H1 (cell line): Measurements from ENCODE around the gene INHBA. TPM values are rescaled to one million over a fixed set of nuclear protein-coding genes. Genes with fewer than 3 reads are reported as not detected.

Experiments used
- CHD2 ChIP-seq: IDR thresholded peaks from 2 replicates; pipeline ENCODE4 v1.6.1; 2012; ENCODE audit warnings: low read length, improper control_type of control experiment
- GABPA ChIP-seq: IDR thresholded peaks from 2 replicates; pipeline ENCODE4 v1.6.1; 2011; ENCODE audit warnings: mild to moderate bottlenecking, low read length, moderate library complexity, borderline replicate concordance; ENCODE audit not compliant: insufficient read depth
- JUN ChIP-seq: IDR thresholded peaks from 2 replicates; pipeline ENCODE4 v1.6.1; 2011; ENCODE audit warnings: low read depth, mild to moderate bottlenecking, improper control_type of control experiment, low read length
- NRF1 ChIP-seq: IDR thresholded peaks from 2 replicates; pipeline ENCODE4 v1.6.1; 2011; ENCODE audit warnings: mild to moderate bottlenecking, low read depth, low read length, improper control_type of control experiment
- POLR2A ChIP-seq, 2 experiments: IDR thresholded peaks; 1 replicate in 1 of 2; 2 replicates in 1 of 2; pipeline ENCODE4 v1.6.1; 2011; ENCODE audit warnings: low read depth in 2 of 2, low read length in 2 of 2, mild to moderate bottlenecking in 2 of 2; ENCODE audit errors: control extremely low read depth in 1 of 2
- SAP30 ChIP-seq: fragments of 300-600 bp; sonication (generic); IDR thresholded peaks from 2 replicates; pipeline ENCODE4 v1.7.1; 2012; ENCODE audit warnings: low read length, moderate library complexity, mild to moderate bottlenecking, inconsistent platforms; ENCODE audit not compliant: insufficient read depth, insufficient replicate concordance
- SP4 ChIP-seq: IDR thresholded peaks from 2 replicates; pipeline ENCODE4 v1.6.1; 2012; ENCODE audit warnings: low read length, inconsistent platforms
- TCF12 ChIP-seq: IDR thresholded peaks from 2 replicates; pipeline ENCODE4 v1.6.1; 2011; ENCODE audit warnings: low read depth, mild to moderate bottlenecking, low read length
- TEAD4 ChIP-seq: IDR thresholded peaks from 2 replicates; pipeline ENCODE4 v1.6.1; 2012; ENCODE audit warnings: low read depth, low read length, inconsistent platforms, mixed read lengths
- polyA plus RNA-seq, 7 experiments: library from polyadenylated mRNA; depleted of rRNA in 3 of 7; stranded (reverse) in 5 of 7; unstranded in 2 of 7; fragments of >200 nt in 5 of 7; fragments of 200-250 nt in 2 of 7; gene quantifications; 1 replicate in 5 of 7; 2 replicates in 1 of 7; 4 replicates in 1 of 7; pipeline versions ENCODE4 v1.2.1 to v1.2.3, GENCODE V29; 2011 to 2013; ENCODE audit warnings: missing spikeins in 2 of 7, mixed read lengths in 2 of 7
- total RNA-seq: library from RNA; stranded (reverse); fragmentation: NEBNext Ultra II Directional; extraction: Animal tissue kit (Norgen Biotek cat#: 25700); gene quantifications from 2 replicates; pipeline ENCODE4 v1.2.1, GENCODE V29; 2021

INHBA gene
- total and polyA plus RNA-seq, 2 of the 8 experiments (the other 6 are each of a cell fraction or from before 2014, with no cell fraction given) = 1.1 to 2.7 TPM

GRCh38 chr7:41705109-41705901 is 2.4 kb upstream of the INHBA start (continued):
- TF ChIP-seq SP4 (no peak), NRF1 (no peak), TCF12 (no peak), POLR2A (IDR thresholded peaks at IDR 0.05; ENCODE audit: control extremely low read depth in 1 of 2, low read depth in 2 of 2, low read length in 2 of 2) (no peak), JUN (no peak), CHD2 (no peak; the same call in 1 of the 2 replicates), TEAD4 (peak; percentile 43; the same call in 1 of the 2 replicates), SAP30 (no peak), GABPA (0 out of 2 replicates have a peak, but pooled peaks have one; percentile 15)
